ENCODE measurements around the gene MEIS3.

- TF ChIP-seq CTCF (IDR thresholded peaks at IDR 0.05; ENCODE audit: low read depth, low read length) = no peak
- TF ChIP-seq POLR2A (IDR thresholded peaks at IDR 0.05; ENCODE audit: extremely low read depth, insufficient read length) = no peak
- peak; percentile 73 for TF ChIP-seq MAX (IDR thresholded peaks at IDR 0.05; ENCODE audit: low read depth, low read length)
- no peak for TF ChIP-seq MYC (IDR thresholded peaks at IDR 0.05; ENCODE audit: low read depth, low read length)
These were observed 1.3 kb downstream of the MEIS3 start for GRCh38 chr19:47417746-47418691.
